Colonic mucosa (tissue), 4 donors: ENCODE data around the gene TMEM273. TPM values are rescaled to one million over a fixed set of nuclear protein-coding genes. Genes with fewer than 3 reads are reported as not detected.
A peak's percentile ranks its signal among the peaks of the same experiment; 100 is the strongest.

ENCODE experiments used
- DNase-seq: peaks from one replicate; pipeline ENCODE4 v3.0.0-alpha.2; 2020
- H3K27ac ChIP-seq: fragments of 200-600 bp; one replicate; pipeline ENCODE4 v1.8.0; 2021
- H3K27me3 ChIP-seq: fragments of 200-600 bp; one replicate; pipeline ENCODE4 v1.8.0; 2021
- H3K36me3 ChIP-seq: fragments of 200-600 bp; one replicate; pipeline ENCODE4 v1.8.0; 2021
- H3K4me1 ChIP-seq: fragments of 200-600 bp; one replicate; pipeline ENCODE4 v1.8.0; 2021; ENCODE audit warnings: mild to moderate bottlenecking
- H3K4me3 ChIP-seq: fragments of 200-600 bp; one replicate; pipeline ENCODE4 v1.8.0; 2021
- H3K9ac ChIP-seq, 2 donors: one replicate each; pipeline ENCODE4 v1.7.0; 2013; ENCODE audit warnings: control low read depth in 2 of 2, low read depth in 2 of 2, low read length in 2 of 2
- H3K9me3 ChIP-seq: fragments of 200-600 bp; one replicate; pipeline ENCODE4 v1.8.0; 2021
- CTCF ChIP-seq: fragments of 200-600 bp; IDR thresholded peaks from one replicate; pipeline ENCODE4 v1.8.0; 2022; ENCODE audit warnings: antibody characterized with exemption, mild to moderate bottlenecking
- intact Hi-C: fragments of 100-400 bp; cut with DNase I; formaldehyde crosslinking; loops from one replicate; pipeline ENCODE4 v1.14.1; 2022
- total RNA-seq, 2 donors: library from RNA; stranded (reverse); fragmentation: NEBNext Ultra II Directional in 1 of 2; extraction: Animal tissue kit (Norgen Biotek cat#: 25700) in 1 of 2; gene quantifications; one replicate each; pipeline ENCODE4 v1.2.1, GENCODE V29; 2021
- donor health status: healthy.
- donor health status: DM: no; HTN: no; CAD: no.
- donor health status: DM: no; HTN: no; CAD: no.

Gene TMEM273
- total RNA-seq, 2 donors from 2014 or later, result 3.4 to 5.1 TPM

- Histone ChIP-seq H3K9ac (no peak overlapping the region), H3K4me1 (no peaks in the 10 kb centered on the region), H3K36me3 (no peaks in the 10 kb centered on the region), H3K9me3 (no peaks in the 10 kb centered on the region), H3K27me3 (no peaks in the 10 kb centered on the region), H3K27ac (no peak overlapping the region), H3K4me3 (no peak overlapping the region)
- no peak for TF ChIP-seq CTCF
- intact Hi-C loops, result no loop called here
- DNase-seq, result no peak
Observed at GRCh38 chr10:49185213-49185612, 3.0 kb downstream of the TMEM273 start.

- Histone ChIP-seq H3K4me3 (no peak overlapping the region), H3K27ac (no peak overlapping the region), H3K27me3 (no peaks in the 10 kb centered on the region), H3K9ac (no peak overlapping the region), H3K9me3 (no peaks in the 10 kb centered on the region), H3K4me1 (no peaks in the 10 kb centered on the region), H3K36me3 (no peaks in the 10 kb centered on the region)
- peak; percentile 16 for DNase-seq
- intact Hi-C loops, result no loop called here
- no peak for TF ChIP-seq CTCF
Observed at GRCh38 chr10:49184642-49185111, 3.5 kb downstream of the TMEM273 start.

GRCh38 chr10:49183596-49184542 lies 4.3 kb downstream of the TMEM273 start:
- H3K4me1 ChIP-seq, result no peaks in the 10 kb centered on the region
- no peak for TF ChIP-seq CTCF
- H3K9me3 ChIP-seq, result no peaks in the 10 kb centered on the region
- H3K27me3 ChIP-seq, result no peaks in the 10 kb centered on the region
- intact Hi-C loops, result no loop called here
- no peak overlapping the region for H3K27ac ChIP-seq
- peak; percentile 17 for DNase-seq
- H3K4me3 ChIP-seq, result no peak overlapping the region
- no peak overlapping the region for H3K9ac ChIP-seq
- no peaks in the 10 kb centered on the region for H3K36me3 ChIP-seq

GRCh38 chr10:49182776-49183175 lies 5.4 kb downstream of the TMEM273 start:
- Histone ChIP-seq H3K9ac (no peak overlapping the region), H3K4me1 (no peaks in the 10 kb centered on the region), H3K9me3 (no peaks in the 10 kb centered on the region), H3K36me3 (no peaks in the 10 kb centered on the region), H3K27ac (no peak overlapping the region), H3K4me3 (no peak overlapping the region), H3K27me3 (no peaks in the 10 kb centered on the region)
- intact Hi-C loops, result no loop called here
- no peak for TF ChIP-seq CTCF
- DNase-seq, result no peak

GRCh38 chr10:49180444-49180860 lies 7.7 kb downstream of the TMEM273 start:
- H3K4me1 ChIP-seq, result no peaks in the 10 kb centered on the region
- no peak overlapping the region for H3K27ac ChIP-seq
- no peak overlapping the region for H3K4me3 ChIP-seq
- no peaks in the 10 kb centered on the region for H3K36me3 ChIP-seq
- H3K27me3 ChIP-seq, result no peaks in the 10 kb centered on the region
- H3K9me3 ChIP-seq, result no peaks in the 10 kb centered on the region
- no peak for TF ChIP-seq CTCF
- intact Hi-C loops, result no loop called here
- DNase-seq, result no peak
- H3K9ac ChIP-seq, result peak overlapping the region in 1 of 2 donors; percentile 2
